Neuronal stem cell (in vitro differentiated cells): ENCODE measurements around the gene DLK1.
A peak's percentile ranks its signal among the peaks of the same experiment; 100 is the strongest.

Source experiments
- DNase-seq: peaks from one replicate; pipeline ENCODE4 v3.0.0-alpha.2; 2013; ENCODE audit warnings: low spot score
- H2AFZ ChIP-seq: one replicate; pipeline ENCODE4 v1.6.1; 2013; ENCODE audit warnings: mild to moderate bottlenecking, low read length, inconsistent platforms
- H2AK5ac ChIP-seq: 2 replicates; pipeline ENCODE4 v1.6.1; 2013; ENCODE audit warnings: low read depth, mild to moderate bottlenecking, inconsistent platforms, low read length, moderate library complexity, mixed read lengths
- H2BK120ac ChIP-seq: 2 replicates; pipeline ENCODE4 v1.6.1; 2013; ENCODE audit warnings: low read depth, mild to moderate bottlenecking, inconsistent platforms, low read length, moderate library complexity, mixed read lengths
- H2BK12ac ChIP-seq: one replicate; pipeline ENCODE4 v1.6.1; 2013; ENCODE audit warnings: low read length, inconsistent platforms
- H2BK15ac ChIP-seq: 2 replicates; pipeline ENCODE4 v1.6.1; 2013; ENCODE audit warnings: mild to moderate bottlenecking, low read length, inconsistent platforms, mixed read lengths
- H2BK5ac ChIP-seq: one replicate; pipeline ENCODE4 v1.6.1; 2013; ENCODE audit warnings: inconsistent platforms, mild to moderate bottlenecking, low read length, moderate library complexity
- H3K14ac ChIP-seq: one replicate; pipeline ENCODE4 v1.6.1; 2013; ENCODE audit warnings: low read length, inconsistent platforms
- H3K18ac ChIP-seq: 2 replicates; pipeline ENCODE4 v1.6.1; 2013; ENCODE audit warnings: low read length, inconsistent platforms
- H3K23ac ChIP-seq: 2 replicates; pipeline ENCODE4 v1.6.1; 2013; ENCODE audit warnings: low read depth, mild to moderate bottlenecking, mixed read lengths, low read length, inconsistent platforms; ENCODE audit not compliant: poor library complexity
- H3K27ac ChIP-seq: replicated peaks from 3 replicates; pipeline ENCODE4 v1.5.1; 2013; ENCODE audit warnings: low read length, inconsistent platforms
- H3K27me3 ChIP-seq, 3 experiments: 2 replicates each; pipeline ENCODE4 v1.6.1; 2013; ENCODE audit warnings: low read length in 3 of 3, mild to moderate bottlenecking in 2 of 3, inconsistent platforms in 1 of 3, low read depth in 1 of 3, mixed read lengths in 1 of 3, moderate library complexity in 1 of 3; ENCODE audit not compliant: control insufficient read depth in 3 of 3, insufficient read depth in 3 of 3
- H3K36me3 ChIP-seq, 2 donors: replicated peaks in 1 of 2; 2 replicates each; pipeline ENCODE4 v1.6.1; 2013; ENCODE audit warnings: low read length in 2 of 2; ENCODE audit not compliant: control insufficient read depth in 2 of 2, insufficient read depth in 2 of 2
- H3K4ac ChIP-seq: 2 replicates; pipeline ENCODE4 v1.6.1; 2013; ENCODE audit warnings: inconsistent platforms, mild to moderate bottlenecking, low read length, moderate library complexity
- H3K4me1 ChIP-seq, 2 donors: 1 replicate in 1 of 2; 2 replicates in 1 of 2; pipeline ENCODE4 v1.6.1; 2013; ENCODE audit warnings: low read length in 2 of 2, low read depth in 1 of 2; ENCODE audit not compliant: control insufficient read depth in 2 of 2, insufficient read depth in 1 of 2
- H3K4me2 ChIP-seq: one replicate; pipeline ENCODE4 v1.6.1; 2013; ENCODE audit warnings: mild to moderate bottlenecking, low read length, inconsistent platforms; ENCODE audit not compliant: insufficient read depth, poor library complexity, severe bottlenecking
- H3K4me3 ChIP-seq, 2 donors: 2 replicates each; pipeline ENCODE4 v1.5.1; 2013; ENCODE audit warnings: low read length in 2 of 2, mild to moderate bottlenecking in 2 of 2, inconsistent platforms in 1 of 2, moderate library complexity in 1 of 2
- H3K79me1 ChIP-seq: one replicate; pipeline ENCODE4 v1.6.1; 2013; ENCODE audit warnings: low read depth, mild to moderate bottlenecking, inconsistent platforms, low read length, moderate library complexity
- H3K9ac ChIP-seq: one replicate; pipeline ENCODE4 v1.6.1; 2013; ENCODE audit warnings: mild to moderate bottlenecking, low read depth, low read length, inconsistent platforms; ENCODE audit not compliant: poor library complexity
- H3K9me3 ChIP-seq, 2 donors: replicated peaks in 1 of 2; 2 replicates each; pipeline versions ENCODE3 to v1.6.1; 2013; ENCODE audit warnings: low read length in 2 of 2, mild to moderate bottlenecking in 2 of 2, inconsistent platforms in 1 of 2, low read depth in 1 of 2, mixed read lengths in 1 of 2, moderate library complexity in 1 of 2; ENCODE audit not compliant: control insufficient read depth in 2 of 2, insufficient read depth in 1 of 2
- H4K8ac ChIP-seq: one replicate; pipeline ENCODE4 v1.6.1; 2013; ENCODE audit warnings: low read depth, mild to moderate bottlenecking, inconsistent platforms, low read length, moderate library complexity
- H4K91ac ChIP-seq: one replicate; pipeline ENCODE4 v1.6.1; 2013; ENCODE audit warnings: low read length, low read depth, mild to moderate bottlenecking, inconsistent platforms; ENCODE audit not compliant: poor library complexity
- WGBS, 2 donors: extraction: QIAGEN DNeasy Blood & Tissue Kit; methylation state at CpG; one replicate each; pipeline ENCODE4 v1.1.7; 2013; ENCODE audit warnings: missing lambda C conversion rate in 2 of 2, mixed read lengths in 1 of 2; ENCODE audit not compliant: insufficient read length in 2 of 2, insufficient replicate concordance in 1 of 2; ENCODE audit errors: extremely low coverage in 2 of 2; 5-methylcytosine and 5-hydroxymethylcytosine counted together

The DLK1 gene

GRCh38 chr14:100686858-100687257 is 39.8 kb upstream of the DLK1 start:
- Histone ChIP-seq H3K23ac (no peak overlapping the region), H3K18ac (peak overlapping the region; percentile 62), H3K9ac (no peak overlapping the region), H2BK15ac (peak overlapping the region; percentile 76), H4K8ac (no peak overlapping the region), H2AK5ac (peak overlapping the region; percentile 77), H4K91ac (no peak overlapping the region), H3K4me1 (peaks cover 17 to 18% of the 10 kb centered on the region in 2 donors), H2BK120ac (no peak overlapping the region), H2BK12ac (no peak overlapping the region), H3K36me3 (peaks cover 0 to 1% of the 10 kb centered on the region in 2 donors), H2BK5ac (peak overlapping the region; percentile 96), H3K4me3 (no peak overlapping the region), H3K27ac (peak overlapping the region; percentile 29), H2AFZ (peak overlapping the region; percentile 64), H3K4ac (no peak overlapping the region), H3K27me3 (no peaks in the 10 kb centered on the region), H3K4me2 (no peak overlapping the region), H3K14ac (no peak overlapping the region), H3K79me1 (no peaks in the 10 kb centered on the region), H3K9me3 (peaks cover 0 to 3% of the 10 kb centered on the region in 2 donors)
- no peak for DNase-seq
- WGBS, 2 donors: no CpG with 5 or more reads among the region's 4 CpGs

- Histone ChIP-seq H3K9me3 (peaks cover 0 to 3% of the 10 kb centered on the region in 2 donors), H3K27me3 (no peaks in the 10 kb centered on the region), H3K9ac (peak overlapping the region; percentile 5), H3K4me2 (no peak overlapping the region), H2BK12ac (peak overlapping the region; percentile 97), H2BK15ac (peak overlapping the region; percentile 76), H2AFZ (peak overlapping the region; percentile 64), H3K18ac (peak overlapping the region; percentile 97), H4K8ac (no peak overlapping the region), H2BK5ac (peak overlapping the region; percentile 96), H2AK5ac (peak overlapping the region; percentile 77), H3K4me1 (peaks cover 17 to 18% of the 10 kb centered on the region in 2 donors), H3K4me3 (no peak overlapping the region), H3K23ac (peak overlapping the region; percentile 61), H3K79me1 (no peaks in the 10 kb centered on the region), H3K27ac (peak overlapping the region; percentile 29), H2BK120ac (peak overlapping the region; percentile 39), H4K91ac (peak overlapping the region; percentile 96), H3K4ac (peak overlapping the region; percentile 79), H3K36me3 (peaks cover 0 to 1% of the 10 kb centered on the region in 2 donors), H3K14ac (peak overlapping the region; percentile 47)
- no CpG with 5 or more reads among the region's 12 CpGs for WGBS, 2 donors
- no peak for DNase-seq
Measured at GRCh38 chr14:100687386-100687785, 39.3 kb upstream of the DLK1 start.

- Histone ChIP-seq H3K4me2 (no peak overlapping the region), H3K27me3 (no peaks in the 10 kb centered on the region), H3K14ac (no peak overlapping the region), H4K91ac (no peak overlapping the region), H2BK12ac (peak overlapping the region; percentile 97), H3K9ac (no peak overlapping the region), H2BK120ac (no peak overlapping the region), H3K4me3 (no peak overlapping the region), H3K79me1 (no peaks in the 10 kb centered on the region), H3K18ac (peak overlapping the region; percentile 90), H2AK5ac (peak overlapping the region; percentile 77), H4K8ac (peak overlapping the region; percentile 8), H3K9me3 (peaks cover 0 to 3% of the 10 kb centered on the region in 2 donors), H3K4ac (peak overlapping the region; percentile 2), H3K23ac (no peak overlapping the region), H2AFZ (no peak overlapping the region), H2BK5ac (peak overlapping the region; percentile 96), H3K36me3 (peaks cover 0 to 1% of the 10 kb centered on the region in 2 donors), H3K4me1 (peaks cover 18 to 20% of the 10 kb centered on the region in 2 donors), H3K27ac (no peak overlapping the region), H2BK15ac (peak overlapping the region; percentile 76)
- DNase-seq: no peak
- no CpG with 5 or more reads among the region's 10 CpGs for WGBS, 2 donors
Measured at GRCh38 chr14:100688051-100688450, 38.6 kb upstream of the DLK1 start.

DNA sequence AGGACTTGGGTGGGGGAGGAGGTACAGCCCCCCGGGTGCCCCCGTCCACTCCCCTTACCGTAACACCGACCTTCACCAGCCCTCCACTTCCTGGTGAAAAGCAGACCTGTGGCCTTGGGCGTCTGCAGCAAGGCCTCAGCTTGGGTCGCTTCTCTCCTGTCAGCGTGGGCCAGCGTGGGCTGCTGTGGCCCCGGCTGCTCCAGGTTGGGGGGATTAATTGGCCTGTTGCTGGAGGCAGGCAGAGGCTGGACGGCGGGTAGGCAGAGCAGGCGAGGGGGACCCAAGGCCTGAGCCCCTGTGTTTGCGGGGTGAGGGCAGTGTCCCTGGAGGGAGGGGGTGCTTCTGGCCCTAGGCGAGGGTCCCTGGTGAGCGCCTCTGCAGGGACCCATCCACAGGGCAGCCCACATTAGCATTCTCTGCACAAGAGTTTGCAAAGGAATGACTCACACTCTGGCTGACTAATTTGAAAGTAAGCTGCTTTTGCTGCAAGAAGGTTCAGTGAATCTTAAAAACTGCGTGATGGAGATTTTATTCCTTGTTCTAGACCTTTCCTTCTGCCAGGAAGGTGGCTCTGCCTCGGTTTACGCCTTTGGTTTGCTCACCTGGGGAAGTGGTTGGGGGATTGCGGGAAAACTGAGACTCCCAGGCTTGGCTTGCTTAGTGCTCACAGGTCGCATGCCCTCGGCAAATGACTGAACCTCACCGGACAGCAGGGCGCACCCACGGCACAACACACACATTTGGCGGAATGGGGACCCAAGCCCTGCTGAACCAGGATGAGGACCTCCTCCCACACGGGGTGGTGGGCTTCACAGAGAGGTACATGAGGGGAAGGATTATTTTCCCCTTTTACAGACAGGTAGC is 37.9 kb upstream of the DLK1 start:
- Histone ChIP-seq H3K4me1 (peaks cover 22 to 24% of the 10 kb centered on the region in 2 donors), H3K27ac (peak overlapping the region; percentile 31), H2AK5ac (peak overlapping the region; percentile 77), H2BK120ac (peak overlapping the region; percentile 99), H4K91ac (peak overlapping the region; percentile 93), H3K9me3 (peaks cover 0 to 3% of the 10 kb centered on the region in 2 donors), H3K4me3 (peak overlapping the region in 1 of 2 donors; percentile 2), H3K9ac (no peak overlapping the region), H3K14ac (peak overlapping the region; percentile 47), H3K18ac (peak overlapping the region; percentile 91), H2AFZ (no peak overlapping the region), H3K4me2 (no peak overlapping the region), H3K23ac (peak overlapping the region; percentile 94), H3K79me1 (no peaks in the 10 kb centered on the region), H2BK5ac (peak overlapping the region; percentile 96), H2BK15ac (peak overlapping the region; percentile 76), H3K27me3 (no peaks in the 10 kb centered on the region), H4K8ac (peak overlapping the region; percentile 70), H2BK12ac (peak overlapping the region; percentile 96), H3K4ac (no peak overlapping the region), H3K36me3 (peaks cover 0 to 1% of the 10 kb centered on the region in 2 donors)
- no peak for DNase-seq
- no CpG with 5 or more reads among the region's 26 CpGs for WGBS, 2 donors
